ENCODE measurements around the gene CX3CL1.

- TF ChIP-seq TOX (CRISPR knock-in tag; IDR thresholded peaks at IDR 0.05; ENCODE audit: borderline replicate concordance) (no peak), ZNF8 (CRISPR knock-in tag; IDR thresholded peaks at IDR 0.05) (no peak)
Observed at GRCh38 chr16:57372372-57373116, at the start of gene CX3CL1.

Data from SK-N-SH treated with all-trans-retinoic acid at 6 μM for 48 hours (cell line).